ENCODE measurements around the gene TRAF7.

DNA sequence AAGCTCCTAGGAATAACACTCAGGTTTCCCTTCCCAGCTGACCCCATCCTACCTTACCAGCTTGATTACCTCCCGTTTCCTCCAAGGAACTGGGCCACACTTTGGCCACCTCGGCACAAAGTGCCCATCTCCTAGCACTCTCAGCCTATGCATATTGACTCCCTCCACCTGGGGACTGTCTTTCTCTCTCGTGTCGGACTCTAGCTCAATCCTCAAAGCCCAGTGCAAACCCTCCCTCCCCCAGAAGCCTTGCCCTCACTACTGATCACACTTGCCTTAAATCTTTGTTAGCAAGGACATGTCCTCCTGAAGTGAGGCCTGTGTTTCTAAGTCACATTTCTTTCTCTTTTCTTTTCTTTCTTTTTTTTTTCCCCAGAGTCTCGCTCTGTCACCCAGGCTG lies 9.7 kb upstream of the TRAF7 start:
- TF ChIP-seq CTCF (IDR thresholded peaks at IDR 0.05): no peak
- no peak for TF ChIP-seq POLR2A (IDR thresholded peaks at IDR 0.05)
- no peak for TF ChIP-seq POLR2AphosphoS5 (IDR thresholded peaks at IDR 0.05)
- TF ChIP-seq EP300 (IDR thresholded peaks at IDR 0.05): no peak
